Keratinocyte (primary cell): Measurements from ENCODE around the gene FOXA2. TPM values are rescaled to one million over a fixed set of nuclear protein-coding genes. Genes with fewer than 3 reads are reported as not detected.

ENCODE experiments used
- DNase-seq: peaks from one replicate; pipeline ENCODE4 v3.0.0-alpha.2; 2011; ENCODE audit warnings: low read depth, missing footprints, low spot score
- FAIRE-seq: peaks from 2 replicates; lab custom pipeline; 2011; peaks lifted over from hg19 to GRCh38; lab: Jason Lieb, UNC
- H2AFZ ChIP-seq: 2 replicates; pipeline ENCODE4 v1.6.0; 2012; ENCODE audit warnings: low read length, control low read depth, inconsistent platforms; ENCODE audit not compliant: control insufficient read depth
- H3K27ac ChIP-seq: 2 replicates; pipeline ENCODE4 v1.5.1; 2011; ENCODE audit warnings: low read length; ENCODE audit not compliant: control insufficient read depth, insufficient read depth
- H3K27me3 ChIP-seq: 3 replicates; pipeline ENCODE4 v1.6.0; 2011; ENCODE audit warnings: low read length; ENCODE audit not compliant: control insufficient read depth, insufficient read depth; ENCODE audit errors: extremely low read depth
- H3K36me3 ChIP-seq, 2 experiments: 2 replicates in 1 of 2; 3 replicates in 1 of 2; pipeline ENCODE4 v1.5.1; 2011; ENCODE audit warnings: low read length in 2 of 2, mild to moderate bottlenecking in 1 of 2; ENCODE audit not compliant: control insufficient read depth in 2 of 2, insufficient read depth in 2 of 2; ENCODE audit errors: extremely low read depth in 1 of 2
- H3K4me1 ChIP-seq: 3 replicates; pipeline ENCODE4 v1.5.1; 2011; ENCODE audit warnings: low read length; ENCODE audit not compliant: control insufficient read depth, insufficient read depth; ENCODE audit errors: extremely low read depth
- H3K4me2 ChIP-seq: 3 replicates; pipeline ENCODE4 v1.6.0; 2011; ENCODE audit warnings: low read depth, low read length; ENCODE audit not compliant: control insufficient read depth, insufficient read depth; ENCODE audit errors: extremely low read depth
- H3K4me3 ChIP-seq, 3 experiments: fragments of 200-600 bp in 1 of 3; sonication (generic) in 1 of 3; 2 replicates in 2 of 3; 3 replicates in 1 of 3; pipeline ENCODE4 v1.5.1; 2011 to 2016; ENCODE audit warnings: low read length in 3 of 3, mild to moderate bottlenecking in 3 of 3, control low read depth in 2 of 3, inconsistent platforms in 1 of 3, low read depth in 1 of 3, mixed read lengths in 1 of 3, mixed run types in 1 of 3, moderate library complexity in 1 of 3; ENCODE audit not compliant: control insufficient read depth in 2 of 3, insufficient read depth in 2 of 3; ENCODE audit errors: extremely low read depth in 1 of 3
- H3K79me2 ChIP-seq: 2 replicates; pipeline ENCODE4 v1.6.0; 2012; ENCODE audit warnings: low read length; ENCODE audit not compliant: control insufficient read depth, insufficient read depth
- H3K9ac ChIP-seq: 3 replicates; pipeline ENCODE4 v1.6.0; 2011; ENCODE audit warnings: low read length; ENCODE audit not compliant: control insufficient read depth, insufficient read depth; ENCODE audit errors: extremely low read depth
- H3K9me1 ChIP-seq: 3 replicates; pipeline ENCODE4 v1.6.0; 2011; ENCODE audit warnings: low read length; ENCODE audit not compliant: control insufficient read depth, insufficient read depth; ENCODE audit errors: extremely low read depth
- H3K9me3 ChIP-seq: 2 replicates; pipeline ENCODE4 v1.5.1; 2012; ENCODE audit warnings: low read depth, low read length; ENCODE audit not compliant: control insufficient read depth
- H4K20me1 ChIP-seq: 3 replicates; pipeline ENCODE4 v1.6.0; 2011; ENCODE audit warnings: low read length; ENCODE audit not compliant: control insufficient read depth, insufficient read depth; ENCODE audit errors: extremely low read depth
- CTCF ChIP-seq, 3 experiments: IDR thresholded peaks in 1 of 3; conservative IDR thresholded peaks in 1 of 3; optimal IDR thresholded peaks in 1 of 3; 2 replicates in 2 of 3; 3 replicates in 1 of 3; pipeline versions ENCODE3 to v1.5.1; 2011; ENCODE audit warnings: low read length in 3 of 3, mild to moderate bottlenecking in 3 of 3, moderate library complexity in 2 of 3, control low read depth in 1 of 3, inconsistent platforms in 1 of 3; ENCODE audit not compliant: insufficient read depth in 2 of 3; ENCODE audit errors: extremely low read depth in 1 of 3
- EZH2 ChIP-seq: IDR thresholded peaks from one replicate; pipeline ENCODE4 v1.6.1; 2012; ENCODE audit warnings: inconsistent platforms, mild to moderate bottlenecking, low read length, moderate library complexity
- dilution Hi-C: fragments of 300-500 bp; cut with MboI; formaldehyde crosslinking; loops from one replicate; pipeline ENCODE4 v1.7.0; 2020; ENCODE audit warnings: low sequenced_read_pairs; ENCODE audit not compliant: extremely low pct_ligation_motif_present
- polyA plus RNA-seq, 5 experiments: library from polyadenylated mRNA; depleted of rRNA in 3 of 5; stranded (reverse) in 3 of 5; stranded (forward) in 1 of 5; unstranded in 1 of 5; fragments of >200 nt; gene quantifications; 1 replicate in 1 of 5; 2 replicates in 3 of 5; 3 replicates in 1 of 5; pipeline versions ENCODE4 v1.2.1 to v1.2.3, GENCODE V29; 2011 to 2012; ENCODE audit warnings: missing spikeins in 2 of 5, low read depth in 1 of 5, low replicate concordance in 1 of 5

The FOXA2 gene
- polyA plus RNA-seq, 1 donor (not counting 4 experiments of a cell fraction or from before 2014, with no cell fraction given) = 0.16 TPM

GRCh38 chr20:22536956-22537756 is 47.2 kb downstream of the FOXA2 start:
- no peaks in the 10 kb centered on the region for H3K9me1 ChIP-seq
- dilution Hi-C loops = no loop called here
- H2AFZ ChIP-seq = no peak overlapping the region
- DNase-seq (no peak), FAIRE-seq (no peak)
- no peak overlapping the region for H3K27ac ChIP-seq
- no peaks in the 10 kb centered on the region for H3K9me3 ChIP-seq
- no peaks in the 10 kb centered on the region for H3K36me3 ChIP-seq
- no peaks in the 10 kb centered on the region for H3K4me1 ChIP-seq
- no peak for TF ChIP-seq CTCF (optimal IDR thresholded peaks at IDR 0.05 in 1 of 3, IDR thresholded peaks at IDR 0.05 in 1 of 3, conservative IDR thresholded peaks at IDR 0.05 in 1 of 3; ENCODE audit: extremely low read depth in 1 of 3, insufficient read depth in 2 of 3, low read length in 3 of 3)
- H3K79me2 ChIP-seq = no peaks in the 10 kb centered on the region
- no peaks in the 10 kb centered on the region for H4K20me1 ChIP-seq
- H3K4me3 ChIP-seq = no peak overlapping the region
- H3K9ac ChIP-seq = no peak overlapping the region
- peaks cover 3% of the 10 kb centered on the region for H3K27me3 ChIP-seq
- no peak overlapping the region for H3K4me2 ChIP-seq

GRCh38 chr20:22536141-22536828 is 48.1 kb downstream of the FOXA2 start:
- no peak overlapping the region for H3K27ac ChIP-seq
- H2AFZ ChIP-seq = no peak overlapping the region
- TF ChIP-seq CTCF (optimal IDR thresholded peaks at IDR 0.05 in 1 of 3, IDR thresholded peaks at IDR 0.05 in 1 of 3, conservative IDR thresholded peaks at IDR 0.05 in 1 of 3; ENCODE audit: extremely low read depth in 1 of 3, insufficient read depth in 2 of 3, low read length in 3 of 3) (no peak), EZH2 (no peak)
- H3K9me3 ChIP-seq = no peaks in the 10 kb centered on the region
- no peak overlapping the region for H3K9ac ChIP-seq
- H3K4me3 ChIP-seq = no peak overlapping the region
- H3K27me3 ChIP-seq = no peaks in the 10 kb centered on the region
- no peaks in the 10 kb centered on the region for H3K79me2 ChIP-seq
- H4K20me1 ChIP-seq = no peaks in the 10 kb centered on the region
- no peak overlapping the region for H3K4me2 ChIP-seq
- dilution Hi-C loops = no loop called here
- no peaks in the 10 kb centered on the region for H3K4me1 ChIP-seq
- no peaks in the 10 kb centered on the region for H3K36me3 ChIP-seq
- no peak for FAIRE-seq
- DNase-seq = no peak
- no peaks in the 10 kb centered on the region for H3K9me1 ChIP-seq
